Measurements from ENCODE around the gene CCR2. TPM values are rescaled to one million over a fixed set of nuclear protein-coding genes. Genes with fewer than 3 reads are reported as not detected.
"Not testable (repeated sequence)": the region's sequence is repeated elsewhere in the genome, so short reads cannot be mapped to it uniquely, and the experiment has no call there.

The CCR2 gene
- total RNA-seq, 4 donors from 2014 or later = 1.7 to 4.8 (median 2.9) TPM

DNA sequence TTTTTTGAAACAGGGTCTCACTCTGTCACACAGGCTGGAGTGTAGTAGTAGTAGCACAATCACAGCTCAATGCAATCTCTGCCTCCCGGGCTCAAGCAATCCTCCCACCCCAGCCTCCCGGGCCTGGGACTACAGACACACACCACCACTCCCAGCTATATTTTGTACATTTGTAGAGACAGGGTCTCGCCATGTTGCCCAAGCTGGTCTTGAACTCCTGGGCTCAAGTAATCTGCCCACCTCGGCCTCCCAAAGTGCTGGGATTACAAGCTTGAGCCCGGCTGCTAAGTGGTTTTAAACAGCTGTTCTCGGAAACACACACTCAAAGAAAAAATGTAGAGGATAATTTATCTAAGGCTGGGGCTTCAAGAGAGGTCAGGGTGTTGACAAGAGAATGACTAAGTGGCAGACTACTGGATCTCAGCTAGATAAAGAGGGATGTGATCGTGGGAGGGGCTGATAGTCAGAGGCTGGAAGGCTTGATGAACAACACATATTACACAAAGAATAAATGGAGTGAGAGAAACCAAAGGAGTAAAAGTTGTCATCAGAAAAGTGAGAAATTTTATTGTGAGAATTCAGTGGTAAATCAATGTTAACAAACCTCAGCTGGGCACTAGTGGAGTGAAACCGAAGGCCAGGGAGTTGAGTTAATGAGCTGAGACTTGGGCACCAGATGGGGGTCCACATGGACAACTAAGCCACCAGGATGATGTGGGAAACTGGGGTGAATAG, 46.3 kb downstream of the CCR2 start:
- 79 to 81% methylated on average over 8 of the region's 8 CpGs for WGBS, 2 donors
- H3K9me3 ChIP-seq = no peaks in the 10 kb centered on the region
- H3K4me1 ChIP-seq = peaks cover 0 to 5% (median 4%) of the 10 kb centered on the region in 4 donors
- H3K27me3 ChIP-seq = no peaks in the 10 kb centered on the region
- H3K36me3 ChIP-seq = no peaks in the 10 kb centered on the region
- TF ChIP-seq POLR2A (IDR thresholded peaks at IDR 0.05) = no peak
- TF ChIP-seq EP300 (IDR thresholded peaks at IDR 0.05) = no peak
- TF ChIP-seq, protein P1, sequence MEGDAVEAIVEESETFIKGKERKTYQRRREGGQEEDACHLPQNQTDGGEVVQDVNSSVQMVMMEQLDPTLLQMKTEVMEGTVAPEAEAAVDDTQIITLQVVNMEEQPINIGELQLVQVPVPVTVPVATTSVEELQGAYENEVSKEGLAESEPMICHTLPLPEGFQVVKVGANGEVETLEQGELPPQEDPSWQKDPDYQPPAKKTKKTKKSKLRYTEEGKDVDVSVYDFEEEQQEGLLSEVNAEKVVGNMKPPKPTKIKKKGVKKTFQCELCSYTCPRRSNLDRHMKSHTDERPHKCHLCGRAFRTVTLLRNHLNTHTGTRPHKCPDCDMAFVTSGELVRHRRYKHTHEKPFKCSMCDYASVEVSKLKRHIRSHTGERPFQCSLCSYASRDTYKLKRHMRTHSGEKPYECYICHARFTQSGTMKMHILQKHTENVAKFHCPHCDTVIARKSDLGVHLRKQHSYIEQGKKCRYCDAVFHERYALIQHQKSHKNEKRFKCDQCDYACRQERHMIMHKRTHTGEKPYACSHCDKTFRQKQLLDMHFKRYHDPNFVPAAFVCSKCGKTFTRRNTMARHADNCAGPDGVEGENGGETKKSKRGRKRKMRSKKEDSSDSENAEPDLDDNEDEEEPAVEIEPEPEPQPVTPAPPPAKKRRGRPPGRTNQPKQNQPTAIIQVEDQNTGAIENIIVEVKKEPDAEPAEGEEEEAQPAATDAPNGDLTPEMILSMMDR (IDR thresholded peaks at IDR 0.05) = no peak
- no peak overlapping the region for H3K4me3 ChIP-seq
- no peak overlapping the region for H3K27ac ChIP-seq
- no peak for DNase-seq (ENCODE audit: low spot score in 2 of 2)

DNA sequence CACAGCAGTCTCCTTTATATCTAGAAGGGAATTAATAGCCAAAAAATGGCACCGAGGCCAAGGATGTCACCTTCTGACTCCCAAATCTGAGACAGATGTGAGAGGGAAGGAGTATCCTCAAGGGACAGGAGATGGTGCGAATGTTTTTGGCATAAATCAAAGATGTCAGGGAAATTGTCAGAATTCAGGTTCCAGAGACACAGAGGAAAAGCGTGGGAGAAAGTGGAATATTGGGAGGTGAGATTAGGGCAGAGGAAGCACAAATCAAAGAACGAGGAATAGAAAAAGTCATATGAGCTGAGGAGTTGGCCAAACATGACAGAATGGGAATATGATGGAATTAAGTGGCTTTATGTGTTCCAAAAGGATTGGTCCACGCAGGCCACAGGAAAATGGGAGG, 46.9 kb downstream of the CCR2 start:
- 79 to 87% methylated on average over 5 of the region's 5 CpGs for WGBS, 2 donors
- TF ChIP-seq EP300 (IDR thresholded peaks at IDR 0.05) (no peak), POLR2A (IDR thresholded peaks at IDR 0.05) (no peak)
- TF ChIP-seq, protein P1 (IDR thresholded peaks at IDR 0.05) = no peak
- no peak overlapping the region for H3K4me3 ChIP-seq
- no peaks in the 10 kb centered on the region for H3K27me3 ChIP-seq
- H3K36me3 ChIP-seq = no peaks in the 10 kb centered on the region
- no peak overlapping the region for H3K27ac ChIP-seq
- H3K9me3 ChIP-seq = no peaks in the 10 kb centered on the region
- H3K4me1 ChIP-seq = peaks cover 0 to 12% (median 4%) of the 10 kb centered on the region in 4 donors
- DNase-seq (ENCODE audit: low spot score in 2 of 2) = no peak

DNA sequence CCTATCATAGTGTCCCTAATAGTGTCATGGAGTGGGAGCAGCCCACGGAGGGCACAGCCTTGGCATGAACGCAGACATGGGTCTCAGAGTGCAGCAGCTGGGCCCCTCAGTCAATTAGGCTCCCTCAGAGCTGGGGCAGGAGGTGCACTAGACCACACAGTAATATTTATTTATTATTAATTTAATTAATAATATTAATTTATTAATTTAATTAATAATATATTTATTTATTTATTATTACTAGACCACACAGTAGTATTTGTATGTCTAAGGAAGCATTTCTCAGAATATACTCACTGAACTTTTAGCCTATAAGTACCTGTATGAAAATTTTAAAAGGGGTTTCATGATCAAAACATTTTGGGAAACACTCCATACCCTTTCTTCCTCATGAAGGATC, 47.7 kb downstream of the CCR2 start:
- Histone ChIP-seq H3K27ac (no peak overlapping the region), H3K27me3 (no peaks in the 10 kb centered on the region), H3K4me1 (peaks cover 0 to 19% (median 5%) of the 10 kb centered on the region in 4 donors), H3K36me3 (no peaks in the 10 kb centered on the region), H3K4me3 (no peak overlapping the region), H3K9me3 (no peaks in the 10 kb centered on the region)
- DNase-seq (ENCODE audit: low spot score in 2 of 2) = no peak
- WGBS, 2 donors = 84 to 95% methylated on average over 2 of the region's 2 CpGs
- TF ChIP-seq POLR2A (IDR thresholded peaks at IDR 0.05) (no peak), EP300 (IDR thresholded peaks at IDR 0.05) (no peak)
- TF ChIP-seq, protein P1 (IDR thresholded peaks at IDR 0.05) = no peak

DNA sequence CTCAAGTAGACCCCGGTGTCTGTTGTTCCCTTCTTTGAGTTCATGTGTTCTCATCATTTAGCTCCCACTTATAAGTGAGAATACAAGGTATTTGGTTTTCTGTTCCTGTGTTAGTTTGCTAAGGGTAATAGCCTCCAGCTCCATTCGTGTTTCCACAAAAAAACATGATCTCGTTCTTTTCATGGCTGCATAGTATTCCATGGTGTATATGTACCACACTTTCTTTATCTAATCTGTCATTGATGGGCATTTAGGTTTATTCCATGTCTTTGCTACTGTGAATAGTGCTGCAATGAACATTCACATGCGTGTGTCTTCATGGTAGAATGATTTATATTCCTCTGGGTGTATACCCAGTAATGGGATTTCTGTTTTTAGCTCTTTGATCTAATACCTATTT, 49.0 kb downstream of the CCR2 start:
- not testable (repeated sequence) for H3K27ac ChIP-seq; H3K36me3 ChIP-seq; DNase-seq (ENCODE audit: low spot score in 2 of 2); H3K27me3 ChIP-seq; H3K4me3 ChIP-seq; H3K9me3 ChIP-seq
- H3K4me1 ChIP-seq = peaks cover 0 to 23% (median 5%) of the 10 kb centered on the region in 4 donors
- 91 to 92% methylated on average over 4 of the region's 4 CpGs for WGBS, 2 donors

DNA sequence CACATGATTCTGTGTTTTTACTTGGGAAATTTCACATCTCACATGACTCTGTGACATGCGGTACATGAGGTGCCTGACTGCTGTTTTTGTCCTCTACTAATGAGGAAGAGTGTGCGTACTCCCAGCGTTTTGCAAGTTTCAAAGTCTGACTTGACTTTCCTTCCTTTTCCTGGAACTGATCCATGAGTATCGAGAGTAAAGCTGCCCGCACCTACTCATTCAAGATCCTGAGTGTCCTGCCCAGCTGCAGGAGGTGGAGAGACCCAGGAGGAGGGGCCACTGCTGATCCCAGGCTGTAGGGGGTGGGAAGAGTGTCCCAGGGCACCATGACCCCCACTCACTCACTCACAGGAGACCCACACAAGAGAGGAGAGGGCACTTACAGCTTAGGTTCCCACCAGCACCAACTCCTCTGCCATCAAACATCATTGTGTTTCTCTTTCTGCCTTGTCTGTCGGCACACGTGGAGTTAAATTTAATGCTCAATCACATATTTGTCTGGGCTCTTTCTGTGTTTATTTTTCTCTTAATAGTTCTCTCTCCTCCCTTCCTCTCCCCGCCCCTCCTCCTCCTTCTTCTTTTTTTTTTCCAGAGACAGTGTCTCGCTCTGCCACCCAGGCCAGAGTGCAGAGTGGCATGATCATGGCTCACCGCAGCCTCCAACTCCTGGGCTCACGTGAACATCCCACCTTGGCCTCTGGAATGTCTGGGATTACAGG, 51.5 kb downstream of the CCR2 start:
- no peak overlapping the region for H3K4me3 ChIP-seq
- H3K4me1 ChIP-seq = peaks cover 0 to 23% (median 5%) of the 10 kb centered on the region in 4 donors
- peak in 1 of 2 donors; percentile 50 for DNase-seq (ENCODE audit: low spot score in 2 of 2)
- peak overlapping the region; percentile 22 to 82 (median 69) for H3K27ac ChIP-seq
- H3K27me3 ChIP-seq = no peaks in the 10 kb centered on the region
- WGBS, 2 donors = 34 to 38% methylated on average over 11 of the region's 11 CpGs
- H3K36me3 ChIP-seq = no peaks in the 10 kb centered on the region
- TF ChIP-seq, protein P1 (IDR thresholded peaks at IDR 0.05) = no peak
- TF ChIP-seq EP300 (IDR thresholded peaks at IDR 0.05) (peak; percentile 85 to 93), POLR2A (IDR thresholded peaks at IDR 0.05) (no peak)
- no peaks in the 10 kb centered on the region for H3K9me3 ChIP-seq
